ENCODE results near the gene RSRP1. TPM values are rescaled to one million over a fixed set of nuclear protein-coding genes. Genes with fewer than 3 reads are reported as not detected.

Gene RSRP1
- polyA plus RNA-seq, 2 of the 4 experiments (the other 2 are of a cell fraction) = 34.5 to 50.6 TPM

GRCh38 chr1:25217598-25218232 lies 29.5 kb downstream of the RSRP1 start:
- no peaks in the 10 kb centered on the region for H3K9me3 ChIP-seq
- no peak for DNase-seq (ENCODE audit: low read depth in 1 of 2, low spot score in 1 of 2)
- H3K4me3 ChIP-seq = no peak overlapping the region
- no peaks in the 10 kb centered on the region for H3K4me1 ChIP-seq
- TF ChIP-seq CHD4 (IDR thresholded peaks at IDR 0.05; ENCODE audit: borderline replicate concordance) = no peak
- no peak for TF ChIP-seq NR3C1 (IDR thresholded peaks at IDR 0.05)
- no peak for TF ChIP-seq MAFK (IDR thresholded peaks at IDR 0.05; ENCODE audit: partially characterized antibody)
- H3K4me2 ChIP-seq = no peak overlapping the region
- FAIRE-seq = no peak
- H3K27ac ChIP-seq = no peak overlapping the region
- CTCF ChIA-PET = interaction anchor here (0.5 to 1.4 kb wide), 3 partner anchors 11 to 1091 kb away, joined by 3 to 6 read pairs (median 4); no protein-coding TSS in a partner anchor
- peak; percentile 33 to 50; a peak in 4 of 6 replicates for ATAC-seq
- POLR2A ChIA-PET = no interaction called here
- 82% methylated on average over 8 of the region's 8 CpGs for WGBS (ENCODE audit: missing lambda C conversion rate)

GRCh38 chr1:25217015-25217414 lies 30.2 kb downstream of the RSRP1 start:
- POLR2A ChIA-PET = no interaction called here
- Histone ChIP-seq H3K9me3 (no peaks in the 10 kb centered on the region), H3K4me1 (no peaks in the 10 kb centered on the region), H3K27ac (no peak overlapping the region), H3K4me3 (no peak overlapping the region), H3K4me2 (no peak overlapping the region)
- no peak for DNase-seq (ENCODE audit: low read depth in 1 of 2, low spot score in 1 of 2)
- ATAC-seq = no peak
- TF ChIP-seq JUNB (IDR thresholded peaks at IDR 0.05) (no peak), CBX2 (IDR thresholded peaks at IDR 0.05; ENCODE audit: borderline replicate concordance, low read depth) (no peak), CHD4 (IDR thresholded peaks at IDR 0.05; ENCODE audit: borderline replicate concordance) (no peak), EHF (CRISPR knock-in tag; IDR thresholded peaks at IDR 0.05) (no peak), KDM1A (IDR thresholded peaks at IDR 0.05; ENCODE audit: low read depth) (no peak), HOXA7 (CRISPR knock-in tag; IDR thresholded peaks at IDR 0.05) (no peak), POLR2AphosphoS2 (conservative IDR thresholded peaks at IDR 0.05; ENCODE audit: low read length) (no peak), HDAC2 (IDR thresholded peaks at IDR 0.05) (no peak), HOXB5 (CRISPR knock-in tag; IDR thresholded peaks at IDR 0.05) (no peak), RFX5 (IDR thresholded peaks at IDR 0.05) (no peak)
- TF ChIP-seq, protein P1, sequence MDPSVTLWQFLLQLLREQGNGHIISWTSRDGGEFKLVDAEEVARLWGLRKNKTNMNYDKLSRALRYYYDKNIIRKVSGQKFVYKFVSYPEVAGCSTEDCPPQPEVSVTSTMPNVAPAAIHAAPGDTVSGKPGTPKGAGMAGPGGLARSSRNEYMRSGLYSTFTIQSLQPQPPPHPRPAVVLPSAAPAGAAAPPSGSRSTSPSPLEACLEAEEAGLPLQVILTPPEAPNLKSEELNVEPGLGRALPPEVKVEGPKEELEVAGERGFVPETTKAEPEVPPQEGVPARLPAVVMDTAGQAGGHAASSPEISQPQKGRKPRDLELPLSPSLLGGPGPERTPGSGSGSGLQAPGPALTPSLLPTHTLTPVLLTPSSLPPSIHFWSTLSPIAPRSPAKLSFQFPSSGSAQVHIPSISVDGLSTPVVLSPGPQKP (IDR thresholded peaks at IDR 0.05; ENCODE audit: low read depth, low read length) = no peak
- TF ChIP-seq, protein P2, sequence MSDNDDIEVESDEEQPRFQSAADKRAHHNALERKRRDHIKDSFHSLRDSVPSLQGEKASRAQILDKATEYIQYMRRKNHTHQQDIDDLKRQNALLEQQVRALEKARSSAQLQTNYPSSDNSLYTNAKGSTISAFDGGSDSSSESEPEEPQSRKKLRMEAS (IDR thresholded peaks at IDR 0.05) = no peak
- 100% methylated on average over 3 of the region's 3 CpGs for WGBS (ENCODE audit: missing lambda C conversion rate)
- CTCF ChIA-PET = interaction anchor here (0.8 to 1.4 kb wide), 2 partner anchors 10 to 12 kb away, joined by 4 to 6 read pairs; no protein-coding TSS in a partner anchor
- no peak for FAIRE-seq

DNA sequence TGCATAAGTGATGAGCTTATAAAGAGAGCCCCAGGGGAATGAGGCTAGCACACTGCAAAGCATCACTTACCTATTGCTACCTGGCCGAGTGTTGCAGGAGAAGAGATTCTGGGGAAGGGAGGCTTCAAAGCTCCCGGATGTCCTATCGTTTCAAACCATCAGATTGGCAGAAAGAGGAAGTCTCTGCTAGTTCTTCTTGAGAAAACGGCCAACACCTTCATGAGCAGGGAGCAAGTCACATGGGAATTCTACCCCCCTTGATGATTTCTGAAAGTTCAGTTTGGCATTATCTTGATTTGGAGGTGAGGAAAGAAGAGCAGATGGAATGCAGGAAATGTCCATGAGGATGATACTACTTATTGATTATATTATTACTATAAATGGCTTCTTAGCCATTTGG lies 31.1 kb downstream of the RSRP1 start:
- TF ChIP-seq TFCP2L1 (CRISPR knock-in tag; IDR thresholded peaks at IDR 0.05) = no peak
- TF ChIP-seq ZC3H11A (IDR thresholded peaks at IDR 0.05) = no peak
- no peak for TF ChIP-seq TP53 (CRISPR knock-in tag; IDR thresholded peaks at IDR 0.05)
- TF ChIP-seq, protein P1 (IDR thresholded peaks at IDR 0.05; ENCODE audit: low read depth, low read length) = no peak
- H3K4me3 ChIP-seq = no peak overlapping the region
- no peaks in the 10 kb centered on the region for H3K4me1 ChIP-seq
- H3K27ac ChIP-seq = no peak overlapping the region
- DNase-seq (ENCODE audit: low read depth in 1 of 2, low spot score in 1 of 2) (no peak), ATAC-seq (no peak), FAIRE-seq (no peak)
- POLR2A ChIA-PET = no interaction called here
- CTCF ChIA-PET = interaction anchor here (1.1 to 2.0 kb wide), 2 partner anchors 11 to 12 kb away, joined by 7 to 9 read pairs; no protein-coding TSS in a partner anchor
- 84% methylated on average over 4 of the region's 4 CpGs for WGBS (ENCODE audit: missing lambda C conversion rate)
- H3K4me2 ChIP-seq = no peak overlapping the region
- no peaks in the 10 kb centered on the region for H3K9me3 ChIP-seq

- 34% methylated on average over 5 of the region's 5 CpGs for WGBS (ENCODE audit: missing lambda C conversion rate)
- H3K4me3 ChIP-seq = no peak overlapping the region
- DNase-seq (ENCODE audit: low read depth in 1 of 2, low spot score in 1 of 2) (no peak), FAIRE-seq (no peak), ATAC-seq (no peak)
- ChIA-PET POLR2A (no interaction called here), CTCF (interaction anchor here (2.7 kb wide), 1 partner anchor 8 kb away, joined by 7 read pairs; no protein-coding TSS in a partner anchor)
- no peaks in the 10 kb centered on the region for H3K9me3 ChIP-seq
- H3K4me2 ChIP-seq = no peak overlapping the region
- no peak overlapping the region for H3K27ac ChIP-seq
- H3K4me1 ChIP-seq = no peaks in the 10 kb centered on the region
- no peak for TF ChIP-seq BHLHE40 (IDR thresholded peaks at IDR 0.05; ENCODE audit: low read depth, low read length)
- TF ChIP-seq, protein P1 (IDR thresholded peaks at IDR 0.05; ENCODE audit: low read depth, low read length) = no peak
- TF ChIP-seq PHF8 (IDR thresholded peaks at IDR 0.05; ENCODE audit: borderline replicate concordance, low read depth) = no peak
- TF ChIP-seq SMC3 (IDR thresholded peaks at IDR 0.05) = no peak
- no peak for TF ChIP-seq BCL3 (IDR thresholded peaks at IDR 0.05)
- TF ChIP-seq TP53 (CRISPR knock-in tag; IDR thresholded peaks at IDR 0.05) = no peak
- no peak for TF ChIP-seq ZC3H11A (IDR thresholded peaks at IDR 0.05)
- TF ChIP-seq, protein P2 (IDR thresholded peaks at IDR 0.05) = no peak
- no peak for TF ChIP-seq MAZ (IDR thresholded peaks at IDR 0.05; ENCODE audit: borderline replicate concordance, low read depth, low read length)
- no peak for TF ChIP-seq USF2 (IDR thresholded peaks at IDR 0.05)
- no peak for TF ChIP-seq HEYL (CRISPR knock-in tag; IDR thresholded peaks at IDR 0.05)
Observed at GRCh38 chr1:25212725-25213124, 34.5 kb downstream of the RSRP1 start.
